NCI-H2081 treated with DMSO at 0.1 percent for 48 hours (cell line): ENCODE data around the gene YBEY.
"Not testable (repeated sequence)": the region's sequence is repeated elsewhere in the genome, so short reads cannot be mapped to it uniquely, and the experiment has no call there.

Experiments
- DNase-seq: peaks from one replicate; lab custom pipeline; 2025; lab: John Stamatoyannopoulos, UW

YBEY gene

DNA sequence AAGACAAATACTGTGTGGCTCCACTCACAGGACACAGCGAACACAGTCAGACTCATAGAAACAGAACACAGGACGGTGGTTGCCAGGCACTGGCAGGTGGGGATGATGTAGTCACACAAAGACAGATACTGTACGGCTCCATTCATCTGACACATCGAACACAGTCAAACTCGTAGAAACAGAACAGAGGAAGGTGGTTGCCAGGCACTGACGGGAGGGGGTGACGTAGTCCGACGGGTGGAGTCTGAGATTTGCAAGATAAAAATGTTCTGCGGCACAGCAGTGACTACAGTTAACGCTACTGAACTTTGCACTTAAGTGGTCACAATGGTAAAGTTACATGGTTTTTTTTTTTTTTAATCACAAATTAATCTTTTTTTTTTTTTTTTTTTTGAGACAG is 18.8 kb downstream of the YBEY start:
- DNase-seq, result no peak

DNA sequence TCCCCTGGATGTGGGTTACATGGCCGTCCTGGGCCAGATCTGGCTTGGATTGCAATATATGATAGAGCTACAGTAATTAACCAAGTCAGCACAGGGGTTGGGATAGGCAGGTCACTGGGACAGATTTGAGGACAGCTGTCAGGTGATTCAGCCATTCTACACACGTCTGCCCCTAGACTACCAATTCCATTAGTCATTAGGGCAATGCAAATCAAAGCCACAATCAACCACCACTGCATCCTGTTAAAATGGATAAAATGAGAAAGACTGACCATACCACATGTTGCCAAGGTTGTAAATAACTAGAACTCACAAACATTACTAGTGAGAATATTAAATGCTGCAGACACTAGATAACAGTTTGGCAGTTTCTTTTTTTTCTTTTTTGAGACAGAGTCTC is 21.5 kb downstream of the YBEY start:
- no peak for DNase-seq

- DNase-seq, result no peak
Measured at GRCh38 chr21:46308431-46308830, 22.3 kb downstream of the YBEY start.

DNA sequence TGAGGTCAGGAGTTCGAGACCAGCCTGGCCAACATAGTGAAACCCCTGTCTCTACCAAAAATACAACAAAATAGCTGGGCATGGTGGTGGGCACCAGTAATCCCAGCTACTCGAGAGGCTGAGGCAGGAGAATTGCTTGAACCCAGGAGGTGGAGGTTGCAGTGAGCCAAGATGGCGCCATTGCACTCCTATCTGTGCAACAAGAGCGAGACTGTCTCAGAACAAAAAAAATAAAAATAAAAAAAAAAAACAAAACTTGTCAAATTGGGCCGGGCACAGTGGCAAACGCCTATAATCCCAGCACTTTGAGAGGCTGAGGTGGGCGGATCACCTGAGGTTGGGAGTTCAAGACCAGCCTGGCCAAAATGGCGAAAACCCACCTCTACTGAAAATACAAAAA is 24.1 kb downstream of the YBEY start:
- not testable (repeated sequence) for DNase-seq

DNA sequence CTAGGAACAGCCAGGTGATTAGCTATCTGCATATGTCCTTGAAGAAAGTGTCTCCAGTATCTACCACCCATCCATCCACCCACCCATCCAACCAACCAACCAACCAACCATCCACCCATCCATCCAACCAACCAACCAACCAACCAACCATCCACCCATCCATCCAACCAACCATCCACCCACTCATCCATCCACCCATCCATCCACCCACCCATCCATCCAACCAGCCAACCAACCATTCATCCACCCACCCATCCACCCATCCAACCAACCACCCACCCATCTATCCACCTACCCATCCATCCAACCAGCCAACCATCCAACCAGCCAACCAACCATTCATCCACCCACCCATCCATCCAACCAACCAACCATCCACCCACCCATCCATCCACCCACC is 25.4 kb downstream of the YBEY start:
- DNase-seq, result no peak

GRCh38 chr21:46312949-46313348 is 26.8 kb downstream of the YBEY start:
- no peak for DNase-seq

GRCh38 chr21:46314441-46315020 is 28.4 kb downstream of the YBEY start:
- DNase-seq, result no peak

DNA sequence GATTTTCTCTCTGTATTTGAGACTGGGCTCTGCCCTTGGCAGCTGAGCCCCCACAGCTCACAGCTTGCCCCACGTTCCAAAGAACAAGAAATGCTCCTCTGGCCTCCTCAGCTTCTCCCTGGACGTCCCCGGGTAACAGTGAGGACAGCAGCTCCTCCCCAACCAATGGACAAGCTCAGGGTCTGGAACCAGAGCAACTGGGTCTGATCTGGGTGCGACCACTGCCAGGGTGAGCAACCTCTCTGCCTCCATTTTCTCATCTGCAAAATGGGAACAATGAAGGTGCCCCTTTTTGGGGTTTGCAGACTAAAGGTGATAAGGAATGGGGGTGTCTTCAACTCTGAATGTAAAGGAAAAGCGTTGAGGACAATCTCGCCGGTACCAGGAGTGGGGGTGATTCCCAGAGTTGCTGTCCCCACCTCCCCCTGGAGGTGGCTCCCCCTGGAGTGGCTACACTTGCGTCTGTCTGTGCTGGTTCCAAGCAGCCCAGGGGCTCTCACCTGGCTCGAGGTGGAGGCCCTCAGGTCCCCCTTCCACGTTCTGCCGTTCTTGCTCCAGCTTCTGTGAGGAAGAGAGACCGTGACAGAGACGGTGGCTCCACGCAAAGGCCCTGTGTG is 30.7 kb downstream of the YBEY start:
- no peak for DNase-seq

DNA sequence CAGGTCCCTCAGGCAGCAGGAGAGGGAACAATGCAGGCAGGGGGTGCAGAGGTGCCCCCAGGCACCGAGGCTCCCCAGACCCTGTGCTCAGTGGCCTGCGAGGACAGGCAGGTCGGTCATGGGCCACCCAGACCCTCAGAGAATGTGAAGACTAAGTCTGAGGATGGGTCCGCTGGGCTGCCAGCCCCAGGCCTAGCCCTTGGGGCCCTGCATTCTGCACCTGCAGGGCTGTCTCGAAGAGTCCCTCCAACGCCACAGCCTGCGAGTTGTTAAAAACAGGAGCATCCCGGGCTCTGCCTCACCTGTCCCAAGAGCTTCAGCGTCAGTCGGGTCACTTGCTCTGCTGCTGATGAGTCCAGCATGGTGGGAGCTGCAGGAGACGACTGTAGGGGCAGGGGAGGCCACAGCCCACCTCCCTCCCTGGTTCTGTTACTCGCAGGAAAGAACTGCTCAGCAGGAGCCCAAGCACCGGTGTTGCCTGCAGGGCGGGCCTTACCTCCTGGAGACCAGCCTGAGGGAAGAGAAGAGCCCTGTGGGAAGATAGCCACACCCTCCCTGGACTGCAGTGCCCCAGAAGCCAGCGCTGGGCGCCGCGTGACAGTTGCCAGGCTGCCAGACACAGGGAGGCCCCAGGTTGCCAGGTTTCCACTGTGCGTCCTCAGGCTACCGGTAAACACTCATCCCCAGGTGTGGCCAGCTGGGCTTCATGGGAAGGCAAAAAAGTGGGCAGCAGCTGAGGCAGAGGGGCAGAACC is 31.7 kb downstream of the YBEY start:
- DNase-seq, result peak; percentile 19

DNA sequence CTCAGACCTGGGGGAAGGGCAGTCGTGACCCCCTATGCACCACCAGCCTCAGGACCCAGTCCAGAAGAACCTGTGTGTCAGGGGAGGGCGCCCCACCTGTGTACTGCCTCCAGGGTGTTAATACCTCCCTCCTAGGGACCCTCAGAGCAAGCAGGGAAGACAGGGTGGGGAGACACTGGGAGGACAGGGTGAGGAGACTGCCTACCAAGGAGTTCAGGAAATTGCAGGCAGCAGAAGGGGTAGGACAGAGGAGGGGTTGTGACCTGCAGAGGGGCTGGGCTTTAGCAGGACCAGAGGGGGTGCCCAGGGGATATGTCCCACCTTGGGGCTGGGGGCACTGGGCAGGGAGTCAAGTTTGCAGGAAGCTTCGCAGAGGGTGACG is 32.3 kb downstream of the YBEY start:
- DNase-seq, result no peak

GRCh38 chr21:46319186-46319585 is 33.0 kb downstream of the YBEY start:
- no peak for DNase-seq

DNA sequence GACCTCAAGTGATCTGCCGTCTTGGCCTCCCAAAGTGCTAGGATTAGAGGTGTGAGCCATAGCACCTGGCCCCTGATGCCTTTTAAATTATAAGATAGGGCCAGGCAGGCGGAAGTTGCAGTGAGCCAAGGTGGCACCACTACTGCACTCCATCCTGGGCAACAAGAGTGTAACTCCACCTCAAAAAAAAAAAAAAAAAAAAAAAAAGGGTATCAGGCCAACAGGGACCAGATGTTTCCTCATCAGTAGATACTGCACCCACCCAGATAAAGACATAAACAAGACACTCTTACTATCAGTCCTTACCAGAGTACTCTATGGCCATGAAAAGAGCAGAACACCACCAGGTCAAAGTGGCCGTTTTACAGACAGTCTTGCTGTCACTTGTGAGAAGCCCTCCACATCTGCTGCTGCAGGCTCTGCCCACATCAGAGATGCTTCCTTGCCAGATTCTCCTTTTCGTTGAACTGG is 34.2 kb downstream of the YBEY start:
- DNase-seq, result no peak

DNA sequence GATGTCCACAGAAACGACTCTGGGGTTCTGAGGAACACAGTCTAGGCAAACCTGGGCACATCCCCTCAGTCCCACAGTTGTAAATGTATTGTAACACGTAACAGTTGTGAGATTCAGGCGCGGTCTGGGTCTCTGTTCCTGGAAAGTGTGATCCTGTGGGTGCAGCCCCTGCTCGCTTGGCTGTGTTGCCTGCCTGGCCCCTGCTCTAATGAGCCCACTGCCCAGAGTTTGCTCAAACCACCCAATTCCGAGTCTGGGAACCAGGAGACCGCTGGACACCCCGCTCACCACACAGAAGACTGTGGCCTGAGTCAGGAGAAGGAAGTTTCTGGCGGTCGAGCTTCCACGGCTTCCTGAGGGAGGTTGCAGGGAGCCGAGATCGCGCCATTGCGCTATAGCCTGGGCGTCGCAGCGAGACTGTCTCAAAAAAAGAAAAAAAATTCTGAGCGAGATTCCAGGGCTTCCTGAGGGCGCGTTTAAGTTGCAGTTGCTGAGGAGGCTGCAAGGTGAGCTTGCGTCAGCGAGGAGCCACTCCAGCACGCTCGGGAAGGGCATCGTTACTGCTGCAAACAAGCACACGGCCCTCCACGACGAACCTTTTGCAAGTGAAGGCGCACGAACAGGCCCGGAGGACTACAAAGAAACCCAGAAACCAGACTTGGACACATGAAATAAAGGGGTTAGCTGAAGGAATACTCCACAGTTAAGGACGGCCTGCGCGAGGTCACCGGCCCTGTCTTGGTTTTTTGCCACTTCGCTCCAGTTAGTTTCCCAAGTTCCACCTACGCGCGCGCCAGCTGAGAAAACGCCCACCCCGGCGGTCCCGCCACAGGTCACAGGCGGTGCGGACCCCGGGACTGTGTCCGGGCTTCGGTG is 36.4 kb downstream of the YBEY start:
- no peak for DNase-seq

DNA sequence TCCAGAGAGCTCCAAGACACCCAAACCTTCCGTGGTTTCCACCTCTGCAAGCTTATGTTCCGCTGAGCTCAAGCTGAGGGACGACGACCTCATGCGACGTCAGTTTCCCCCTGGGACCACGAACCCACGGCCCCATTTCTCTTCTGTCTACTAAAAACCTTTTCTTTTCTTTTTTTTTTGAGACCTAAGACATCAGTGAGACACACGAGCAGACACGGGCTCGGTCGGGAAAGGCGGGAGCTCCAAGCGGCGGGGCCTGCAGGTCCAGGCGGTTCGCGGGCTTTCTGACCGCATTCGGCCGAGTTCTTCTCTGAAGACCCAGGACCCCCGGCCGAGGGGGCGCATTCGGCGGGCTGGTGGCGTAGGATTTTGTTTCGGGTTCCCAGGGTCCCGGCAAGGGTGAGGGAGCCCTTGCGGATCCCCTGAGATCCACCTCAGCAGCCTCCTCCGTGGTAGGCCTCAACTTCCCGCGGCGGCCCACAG is 37.1 kb downstream of the YBEY start:
- no peak for DNase-seq

DNA sequence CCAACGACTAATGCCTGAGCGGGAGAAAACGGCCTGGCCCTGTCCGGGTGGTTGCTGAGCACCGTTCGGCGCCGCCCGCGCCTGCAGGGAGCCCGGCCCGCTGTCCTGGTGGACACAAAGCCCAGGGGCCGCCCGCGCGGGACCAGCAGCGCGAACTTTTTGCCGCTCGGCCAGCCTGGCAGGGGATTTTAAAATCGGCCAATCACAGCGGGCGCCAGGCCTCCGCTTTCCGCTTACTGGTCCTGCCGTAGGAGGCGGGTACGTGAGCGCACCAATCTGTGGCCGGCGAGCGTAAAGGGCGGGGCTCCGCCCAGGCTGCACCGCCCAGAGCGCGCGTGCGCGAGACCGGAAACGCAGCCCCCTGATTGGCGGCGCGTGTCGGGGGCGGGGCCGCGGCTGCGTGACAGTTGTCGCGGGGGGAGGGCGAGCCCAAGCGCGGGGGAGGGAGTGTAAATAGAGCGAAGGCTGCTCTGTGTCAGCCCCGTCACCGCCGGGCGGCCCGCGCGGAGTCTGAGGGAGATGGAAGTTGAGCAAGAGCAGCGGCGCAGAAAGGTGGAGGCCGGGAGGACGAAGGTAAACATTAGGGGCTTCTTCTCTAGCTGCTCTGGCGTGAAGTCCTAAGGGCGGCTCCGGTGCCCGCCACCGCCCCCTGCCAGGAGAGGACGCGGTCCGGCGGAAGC is 37.7 kb downstream of the YBEY start, which contains the start of the genes C21orf58 and PCNT:
Gene C21orf58 (minus strand): TSS at position 161 of the 680 bp plus-strand sequence. CDS start 1,132 bp downstream, outside the sequence.
Gene PCNT (plus strand): TSS at position 447 of the 680 bp plus-strand sequence. CDS start 73 bp downstream, at position 520.
- peak; percentile 80 for DNase-seq

GRCh38 chr21:46324390-46325072 is 38.4 kb downstream of the YBEY start:
- no peak for DNase-seq

- no peak for DNase-seq
Measured at GRCh38 chr21:46325073-46325912, 39.2 kb downstream of the YBEY start.

GRCh38 chr21:46326110-46326703 is 40.1 kb downstream of the YBEY start:
- no peak for DNase-seq

- no peak for DNase-seq
Measured at GRCh38 chr21:46327711-46328110, 41.6 kb downstream of the YBEY start.
